Thoracic aorta (tissue), 2 donors: ENCODE measurements around the gene LRSAM1. TPM values are rescaled to one million over a fixed set of nuclear protein-coding genes. Genes with fewer than 3 reads are reported as not detected.

Experiments
- ATAC-seq: fragments of 150-250 bp; one replicate; pipeline ENCODE4 v1.8.0; 2017; ENCODE audit warnings: low read depth; ENCODE audit not compliant: insufficient number of reproducible peaks, low FRiP score
- DNase-seq: peaks from one replicate; pipeline ENCODE4 v3.0.0-alpha.2; 2020; ENCODE audit warnings: low spot score
- H3K27ac ChIP-seq, 2 donors: fragments of 200-600 bp; sonication (generic); 1 replicate in 1 of 2; 2 replicates in 1 of 2; pipeline ENCODE4 v1.5.1; 2016; ENCODE audit warnings: mild to moderate bottlenecking in 2 of 2, moderate library complexity in 2 of 2
- H3K27me3 ChIP-seq: fragments of 200-600 bp; sonication (generic); replicated peaks from 2 replicates; pipeline ENCODE4 v1.6.0; 2016; ENCODE audit warnings: mild to moderate bottlenecking; ENCODE audit not compliant: insufficient read depth
- H3K36me3 ChIP-seq: fragments of 200-600 bp; sonication (generic); one replicate; pipeline ENCODE4 v1.5.1; 2016
- H3K4me1 ChIP-seq, 2 donors: fragments of 200-600 bp; sonication (generic); 1 replicate in 1 of 2; 2 replicates in 1 of 2; pipeline versions ENCODE4 v1.5.1 to v1.6.0; 2016; ENCODE audit warnings: low read depth in 2 of 2, mild to moderate bottlenecking in 1 of 2; ENCODE audit not compliant: control insufficient read depth in 1 of 2
- H3K4me3 ChIP-seq: fragments of 200-600 bp; sonication (generic); 2 replicates; pipeline ENCODE4 v1.5.1; 2016; ENCODE audit warnings: mild to moderate bottlenecking
- H3K9me3 ChIP-seq: fragments of 200-600 bp; sonication (generic); 2 replicates; pipeline ENCODE4 v1.5.1; 2016
- CTCF ChIP-seq: fragments of 200-600 bp; sonication (generic); IDR thresholded peaks from one replicate; pipeline ENCODE4 v1.5.1; 2019; ENCODE audit warnings: antibody characterized with exemption
- total RNA-seq, 2 donors: library from RNA; depleted of rRNA; stranded (reverse); fragments of >200 nt; gene quantifications; one replicate each; pipeline versions ENCODE4 v1.1.0 to v1.2.3, GENCODE V29; 2016

Gene LRSAM1
- total RNA-seq, 2 donors from 2014 or later = 16.4 to 22.6 TPM

- Histone ChIP-seq H3K9me3 (no peaks in the 10 kb centered on the region), H3K4me3 (no peak overlapping the region), H3K36me3 (peaks cover 29% of the 10 kb centered on the region), H3K27ac (no peak overlapping the region), H3K4me1 (no peaks in the 10 kb centered on the region), H3K27me3 (no peaks in the 10 kb centered on the region)
- TF ChIP-seq CTCF = no peak
- ATAC-seq = no peak
- DNase-seq = no peak
Observed at GRCh38 chr9:127405344-127406125, 45.8 kb upstream of the LRSAM1 start.

- TF ChIP-seq CTCF = no peak
- H3K4me3 ChIP-seq = no peak overlapping the region
- no peaks in the 10 kb centered on the region for H3K9me3 ChIP-seq
- peaks cover 28% of the 10 kb centered on the region for H3K36me3 ChIP-seq
- H3K4me1 ChIP-seq = no peaks in the 10 kb centered on the region
- ATAC-seq (no peak), DNase-seq (no peak)
- H3K27me3 ChIP-seq = no peaks in the 10 kb centered on the region
- H3K27ac ChIP-seq = no peak overlapping the region
Observed at GRCh38 chr9:127406799-127407491, 44.4 kb upstream of the LRSAM1 start.

- Histone ChIP-seq H3K4me3 (no peak overlapping the region), H3K9me3 (no peaks in the 10 kb centered on the region), H3K27me3 (no peaks in the 10 kb centered on the region), H3K36me3 (peaks cover 28% of the 10 kb centered on the region), H3K4me1 (no peaks in the 10 kb centered on the region), H3K27ac (no peak overlapping the region)
- DNase-seq (no peak), ATAC-seq (no peak)
- TF ChIP-seq CTCF = no peak
Observed at GRCh38 chr9:127407492-127407843, 43.8 kb upstream of the LRSAM1 start.

- H3K9me3 ChIP-seq = no peaks in the 10 kb centered on the region
- no peak overlapping the region for H3K4me3 ChIP-seq
- TF ChIP-seq CTCF = no peak
- no peaks in the 10 kb centered on the region for H3K27me3 ChIP-seq
- no peak overlapping the region for H3K27ac ChIP-seq
- peaks cover under 1% of the 10 kb centered on the region for H3K36me3 ChIP-seq
- ATAC-seq = no peak
- no peaks in the 10 kb centered on the region for H3K4me1 ChIP-seq
- DNase-seq = no peak
Observed at GRCh38 chr9:127411122-127411521, 40.2 kb upstream of the LRSAM1 start.

GRCh38 chr9:127415141-127415540 lies 36.2 kb upstream of the LRSAM1 start:
- no peaks in the 10 kb centered on the region for H3K4me1 ChIP-seq
- DNase-seq (no peak), ATAC-seq (no peak)
- H3K9me3 ChIP-seq = no peaks in the 10 kb centered on the region
- no peaks in the 10 kb centered on the region for H3K27me3 ChIP-seq
- H3K27ac ChIP-seq = no peak overlapping the region
- H3K36me3 ChIP-seq = no peaks in the 10 kb centered on the region
- TF ChIP-seq CTCF = no peak
- no peak overlapping the region for H3K4me3 ChIP-seq
